ENCODE results near the gene CABLES2. TPM values are rescaled to one million over a fixed set of nuclear protein-coding genes. Genes with fewer than 3 reads are reported as not detected.

CABLES2 gene
- total RNA-seq, 1 donor from 2014 or later = 8.1 TPM

- Histone ChIP-seq H3K27me3 (no peaks in the 10 kb centered on the region), H3K9ac (no peak overlapping the region), H3K27ac (no peak overlapping the region), H3K4me1 (no peaks in the 10 kb centered on the region), H3K79me2 (ENCODE audit: low read depth) (peaks cover 2% of the 10 kb centered on the region), H2AFZ (replicated peaks) (no peak overlapping the region), H4K20me1 (ENCODE audit: low read depth) (peaks cover 14% of the 10 kb centered on the region), H3K4me3 (no peak overlapping the region), H3F3A (ENCODE audit: low read depth) (peaks cover 4% of the 10 kb centered on the region), H3K4me2 (no peak overlapping the region), H3K36me3 (no peaks in the 10 kb centered on the region), H3K9me3 (ENCODE audit: low read depth) (no peaks in the 10 kb centered on the region)
- Mint-ChIP-seq H3K36me3 (peaks cover 14% of the 10 kb centered on the region), H3K27ac (no peak overlapping the region), H3K4me1 (no peaks in the 10 kb centered on the region), H3K9me3 (no peaks in the 10 kb centered on the region), H3K4me3 (no peak overlapping the region), H3K27me3 (ENCODE audit: insufficient read depth, low read depth) (peaks cover 6% of the 10 kb centered on the region)
- no peak for DNase-seq (ENCODE audit: low spot score)
- TF ChIP-seq EZH2 (IDR thresholded peaks at IDR 0.05) (no peak), CTCF (IDR thresholded peaks at IDR 0.05) (no peak), EZH2phosphoT487 (IDR thresholded peaks at IDR 0.05) (no peak)
Observed at GRCh38 chr20:62394248-62395245, 12.5 kb downstream of the CABLES2 start.

- Histone ChIP-seq H3K27me3 (no peaks in the 10 kb centered on the region), H3K4me3 (no peak overlapping the region), H3K9ac (no peak overlapping the region), H3K79me2 (ENCODE audit: low read depth) (peaks cover 9% of the 10 kb centered on the region), H3K9me3 (ENCODE audit: low read depth) (no peaks in the 10 kb centered on the region), H3K36me3 (no peaks in the 10 kb centered on the region), H3K27ac (no peak overlapping the region), H2AFZ (replicated peaks) (no peak overlapping the region), H3K4me2 (no peak overlapping the region), H3K4me1 (no peaks in the 10 kb centered on the region), H4K20me1 (ENCODE audit: low read depth) (peaks cover 19% of the 10 kb centered on the region), H3F3A (ENCODE audit: low read depth) (peaks cover 10% of the 10 kb centered on the region)
- no peak overlapping the region for H3K4me3 Mint-ChIP-seq
- H3K36me3 Mint-ChIP-seq = peaks cover 14% of the 10 kb centered on the region
- H3K27ac Mint-ChIP-seq = no peak overlapping the region
- no peaks in the 10 kb centered on the region for H3K9me3 Mint-ChIP-seq
- H3K27me3 Mint-ChIP-seq (ENCODE audit: insufficient read depth, low read depth) = peaks cover 6% of the 10 kb centered on the region
- H3K4me1 Mint-ChIP-seq = peaks cover 3% of the 10 kb centered on the region
- no peak for TF ChIP-seq EZH2phosphoT487 (IDR thresholded peaks at IDR 0.05)
- no peak for TF ChIP-seq CTCF (IDR thresholded peaks at IDR 0.05)
- no peak for TF ChIP-seq EZH2 (IDR thresholded peaks at IDR 0.05)
- DNase-seq (ENCODE audit: low spot score) = no peak
Observed at GRCh38 chr20:62393830-62394229, 13.3 kb downstream of the CABLES2 start.

GRCh38 chr20:62393335-62393665 is 13.8 kb downstream of the CABLES2 start:
- Mint-ChIP-seq H3K4me3 (no peak overlapping the region), H3K36me3 (peaks cover 16% of the 10 kb centered on the region), H3K27me3 (ENCODE audit: insufficient read depth, low read depth) (peaks cover 7% of the 10 kb centered on the region), H3K9me3 (no peaks in the 10 kb centered on the region), H3K27ac (no peak overlapping the region), H3K4me1 (peaks cover 4% of the 10 kb centered on the region)
- Histone ChIP-seq H3K9ac (no peak overlapping the region), H3F3A (ENCODE audit: low read depth) (peaks cover 16% of the 10 kb centered on the region), H3K27ac (no peak overlapping the region), H2AFZ (replicated peaks) (no peak overlapping the region), H4K20me1 (ENCODE audit: low read depth) (peaks cover 25% of the 10 kb centered on the region), H3K9me3 (ENCODE audit: low read depth) (no peaks in the 10 kb centered on the region), H3K4me1 (peaks cover 3% of the 10 kb centered on the region), H3K27me3 (no peaks in the 10 kb centered on the region), H3K36me3 (peaks cover 5% of the 10 kb centered on the region), H3K4me2 (no peak overlapping the region), H3K4me3 (no peak overlapping the region), H3K79me2 (ENCODE audit: low read depth) (peaks cover 14% of the 10 kb centered on the region)
- DNase-seq (ENCODE audit: low spot score) = no peak
- TF ChIP-seq CTCF (IDR thresholded peaks at IDR 0.05) = no peak
- no peak for TF ChIP-seq EZH2phosphoT487 (IDR thresholded peaks at IDR 0.05)
- TF ChIP-seq EZH2 (IDR thresholded peaks at IDR 0.05) = no peak
